Amniotic epithelial cell (primary cell): ENCODE data around the gene DLST.

Experiments used
- DNase-seq: peaks from one replicate; pipeline ENCODE4 v3.0.0-alpha.2; 2010; ENCODE audit warnings: low read depth

Gene DLST

DNA sequence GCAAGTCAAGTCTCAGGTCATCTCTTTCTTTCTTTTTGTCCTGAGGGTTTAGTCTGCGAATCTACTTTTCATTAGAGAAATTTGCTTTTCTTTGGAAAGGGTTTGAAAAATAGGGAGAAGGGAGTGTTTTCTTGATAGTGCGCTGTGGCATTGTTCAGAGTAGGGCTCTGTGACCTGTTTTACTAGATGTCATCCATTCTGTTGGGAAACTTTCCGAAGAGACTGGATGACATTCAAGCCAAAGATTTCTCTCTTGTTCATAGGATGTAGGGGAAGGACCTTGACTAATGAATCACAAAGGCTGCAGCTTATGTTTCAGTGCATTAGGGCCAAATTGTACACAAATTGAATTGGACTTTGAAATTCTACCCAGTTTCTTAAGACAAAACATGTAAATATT is 14.7 kb downstream of the DLST start:
- DNase-seq, result no peak

GRCh38 chr14:74897642-74898041 is 15.9 kb downstream of the DLST start:
- no peak for DNase-seq

DNA sequence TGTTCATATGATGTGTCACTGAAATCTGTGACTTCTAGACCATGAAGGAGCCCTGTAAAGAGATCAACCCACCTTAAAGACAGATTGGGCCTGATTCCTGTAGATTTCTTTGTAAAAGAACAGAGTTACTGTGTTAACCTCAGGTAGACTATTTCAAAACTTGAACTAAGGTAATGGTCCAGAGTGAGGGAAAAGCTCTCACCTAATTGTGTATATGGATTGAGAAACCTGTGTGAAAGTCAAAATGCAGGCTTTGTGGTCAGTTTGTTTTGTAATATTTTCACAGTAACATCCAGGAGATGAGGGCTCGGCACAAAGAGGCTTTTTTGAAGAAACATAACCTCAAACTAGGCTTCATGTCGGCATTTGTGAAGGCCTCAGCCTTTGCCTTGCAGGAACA is 16.4 kb downstream of the DLST start:
- no peak for DNase-seq

DNA sequence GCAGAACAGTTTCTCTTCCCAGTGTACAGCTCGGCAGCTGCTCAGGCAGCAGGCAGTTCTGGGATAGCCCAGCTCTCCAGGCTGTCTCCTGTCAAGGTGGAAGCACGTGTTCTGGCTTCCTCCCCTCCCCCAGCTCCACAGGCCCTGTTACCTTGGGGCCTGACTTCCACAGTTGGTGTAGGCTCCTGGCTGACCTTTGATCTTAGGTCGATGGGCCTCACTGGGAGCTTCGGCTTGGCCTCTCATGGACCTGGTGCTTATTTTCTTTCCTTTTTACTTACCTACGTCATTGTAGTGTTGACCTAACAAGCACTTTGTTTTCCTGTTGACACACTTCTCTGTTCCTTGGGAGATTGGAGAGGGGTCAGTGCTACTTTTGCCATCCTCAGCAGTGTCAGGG is 17.0 kb downstream of the DLST start:
- DNase-seq, result no peak

DNA sequence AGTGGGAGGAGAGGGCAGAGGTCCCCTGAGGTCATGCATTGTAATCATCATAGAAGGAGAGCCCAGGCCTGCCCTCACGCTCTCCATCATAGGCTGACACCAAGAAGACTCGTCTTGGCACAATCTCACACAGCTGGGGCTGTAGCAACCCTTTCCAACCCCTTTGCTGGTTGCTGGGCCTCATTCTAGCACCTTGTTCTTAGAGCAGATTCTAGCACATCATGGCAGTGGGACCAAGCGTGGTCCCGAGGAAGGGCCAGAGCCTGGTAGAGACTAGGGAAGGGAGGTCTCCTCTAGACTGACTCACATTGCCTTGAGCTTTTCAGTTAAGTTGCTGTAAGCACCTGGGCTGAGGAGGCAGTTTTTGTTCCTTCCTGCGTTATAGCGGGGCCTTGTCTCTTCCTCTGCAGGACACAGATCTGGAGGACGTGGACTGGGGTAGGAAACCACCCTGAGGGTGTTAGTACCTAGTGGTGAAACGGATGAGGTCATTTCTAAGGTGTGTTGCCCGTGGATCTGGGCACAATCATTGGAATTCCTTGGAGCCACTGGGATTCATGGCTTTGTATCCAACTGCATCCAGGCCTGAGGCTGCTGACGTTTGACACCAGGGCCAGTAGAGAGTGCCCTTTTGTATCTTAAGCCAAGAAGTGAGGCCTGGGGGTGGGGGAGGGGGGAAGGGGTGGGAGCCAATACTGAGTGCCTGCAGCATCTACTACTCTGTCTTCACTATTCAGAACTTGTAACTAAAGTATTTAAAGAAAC is 21.4 kb downstream of the DLST start:
- DNase-seq, result no peak

GRCh38 chr14:74904635-74905503 is 23.2 kb downstream of the DLST start:
- DNase-seq, result no peak

- peak; percentile 33 for DNase-seq
These were observed 24.0 kb downstream of the DLST start for GRCh38 chr14:74905595-74906142.

DNA sequence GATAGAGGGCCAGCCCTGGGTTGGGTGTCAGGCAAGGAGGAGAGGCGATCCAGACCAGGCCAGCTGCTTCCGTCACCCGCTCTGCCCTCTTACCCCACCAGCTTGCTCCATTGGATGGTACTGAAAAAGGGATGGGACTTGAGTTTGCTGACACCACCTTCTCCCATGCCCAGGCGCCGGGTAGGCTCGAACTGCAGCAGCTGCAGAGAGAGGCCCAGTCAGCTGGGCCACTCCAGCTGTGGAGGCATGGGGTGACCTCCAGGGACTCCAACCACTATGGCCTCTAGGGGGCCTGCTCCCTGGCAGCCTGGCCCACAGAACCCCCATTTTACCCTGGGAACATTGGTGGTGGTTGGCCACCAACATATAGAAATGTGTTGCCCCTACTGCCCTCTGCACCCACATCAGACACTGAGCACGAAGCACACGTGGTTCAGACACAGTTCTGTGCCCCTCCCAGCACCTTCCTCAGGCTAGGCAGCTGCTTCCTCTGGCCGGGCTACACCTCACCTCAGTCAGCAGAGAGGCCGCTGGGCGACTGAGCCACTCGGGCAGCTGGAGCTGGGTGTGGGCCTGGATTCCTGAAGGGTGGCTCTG is 25.3 kb downstream of the DLST start:
- no peak for DNase-seq

DNA sequence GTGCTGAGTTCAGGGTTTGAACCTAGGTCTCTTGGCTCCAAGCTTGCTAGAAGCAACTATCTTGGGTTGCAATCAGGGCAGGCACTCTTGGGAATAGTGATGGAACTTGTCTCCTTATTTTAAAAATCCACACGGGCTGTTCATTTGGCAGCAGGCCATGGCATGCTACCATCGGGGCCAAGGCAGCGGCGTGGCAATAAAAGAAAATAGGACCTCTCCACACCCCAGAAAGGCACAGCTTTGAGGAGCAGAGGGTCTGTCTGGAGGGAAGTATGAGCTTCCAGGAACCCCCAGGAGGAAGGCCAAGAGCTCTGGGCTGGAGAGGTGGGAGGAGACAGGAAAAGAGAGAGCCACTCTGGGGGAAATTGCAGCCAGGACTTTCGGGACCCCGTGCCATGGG is 26.0 kb downstream of the DLST start:
- no peak for DNase-seq

GRCh38 chr14:74908861-74909341 is 27.2 kb downstream of the DLST start:
- no peak for DNase-seq

GRCh38 chr14:74909501-74909900 is 27.8 kb downstream of the DLST start:
- DNase-seq, result no peak

DNA sequence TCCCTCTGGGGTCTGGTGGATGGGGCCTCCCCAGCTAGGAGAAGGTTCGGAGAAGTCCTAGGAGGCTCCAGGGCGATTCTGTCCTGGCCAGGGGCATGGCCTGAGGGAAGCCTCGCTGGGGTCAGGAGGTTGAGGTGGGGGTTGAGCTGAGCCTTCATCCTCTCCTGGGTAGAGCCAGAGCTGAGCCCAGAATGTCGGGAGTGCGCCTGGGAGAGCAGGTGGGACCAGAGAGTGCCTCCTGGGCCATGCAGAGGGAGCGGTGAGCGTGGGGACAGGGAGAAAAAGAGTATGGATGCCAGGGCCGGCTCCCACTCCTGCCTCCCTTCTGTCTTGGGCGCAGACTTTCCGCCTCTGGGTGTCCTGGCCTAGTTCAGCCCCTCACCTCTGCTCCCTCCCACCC is 28.2 kb downstream of the DLST start:
- no peak for DNase-seq

DNA sequence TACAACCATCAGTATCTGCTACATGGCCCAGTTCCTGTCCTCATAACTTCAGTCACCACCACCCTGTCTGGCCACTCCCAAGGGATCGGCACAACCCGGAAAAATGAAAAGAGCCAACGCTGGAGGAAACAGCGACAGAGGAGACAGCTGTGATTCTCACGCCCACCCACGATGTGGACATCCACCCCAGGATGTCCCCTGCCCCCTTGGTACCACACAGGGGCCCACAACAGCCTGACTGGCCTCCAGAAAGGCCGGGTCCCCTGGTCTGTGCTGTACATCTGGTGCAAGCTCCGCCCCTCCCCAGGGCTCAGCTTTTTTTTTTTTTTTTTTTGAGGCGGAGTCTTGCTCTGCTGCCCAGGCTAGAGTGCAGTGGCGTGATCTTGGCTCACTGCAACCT is 28.8 kb downstream of the DLST start:
- DNase-seq, result no peak

- no peak for DNase-seq
These were observed 29.5 kb downstream of the DLST start for GRCh38 chr14:74911221-74911620.

- no peak for DNase-seq
These were observed 30.0 kb downstream of the DLST start for GRCh38 chr14:74911704-74912103.

GRCh38 chr14:74912111-74912510 is 30.4 kb downstream of the DLST start:
- no peak for DNase-seq

- DNase-seq, result no peak
These were observed 31.1 kb downstream of the DLST start for GRCh38 chr14:74912801-74913200.

DNA sequence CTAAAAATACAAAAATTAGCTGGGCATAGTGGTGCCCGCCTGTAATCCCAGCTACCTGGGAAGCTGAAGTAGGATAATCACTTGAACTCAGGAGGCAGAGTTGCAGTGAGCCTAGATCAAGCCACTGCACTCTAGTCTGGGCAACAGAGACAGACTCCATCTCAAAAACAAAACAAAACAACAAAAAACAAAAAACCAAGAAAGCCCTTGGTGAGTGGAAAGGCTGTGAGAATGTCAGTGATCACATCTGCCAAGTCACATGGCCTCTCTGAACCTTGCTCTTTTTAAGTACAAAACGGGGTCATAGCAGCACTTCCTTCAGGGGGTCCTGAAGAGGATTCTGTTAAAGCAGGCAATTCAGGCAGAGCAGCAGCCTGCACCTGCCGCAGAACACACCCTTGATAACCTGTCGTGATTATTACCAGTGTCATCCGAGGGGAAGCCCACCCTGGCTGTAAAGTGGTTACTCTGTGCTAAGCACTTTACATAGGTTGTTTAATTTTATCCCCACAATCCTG is 31.7 kb downstream of the DLST start:
- no peak for DNase-seq

DNA sequence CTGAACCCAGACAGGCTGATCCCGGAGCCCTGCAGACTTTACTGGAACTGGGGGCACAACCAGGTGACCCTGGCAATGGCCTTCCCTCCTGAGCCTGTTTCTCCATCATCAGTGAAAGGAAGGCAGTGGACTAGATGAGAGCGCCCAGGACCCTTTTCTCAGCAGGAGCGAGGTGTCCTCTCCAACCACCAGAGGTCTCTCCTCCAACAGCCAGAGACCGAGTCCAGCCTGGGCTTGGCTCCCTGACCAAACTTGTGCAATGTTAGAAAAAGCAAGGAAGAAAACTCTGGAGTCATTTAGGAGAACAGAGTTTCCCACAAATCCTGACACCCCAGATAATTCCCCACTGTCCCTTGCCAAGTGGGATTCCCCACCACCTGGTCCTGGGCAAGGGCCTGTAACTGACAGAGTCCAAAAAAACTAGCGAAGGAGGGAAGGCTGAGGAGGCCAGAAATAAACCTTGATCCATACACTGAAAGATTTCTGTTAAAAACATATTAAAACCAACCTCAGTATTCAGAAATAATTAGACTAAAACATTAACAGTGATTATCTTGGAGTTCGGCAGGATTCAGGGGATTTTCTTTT is 32.4 kb downstream of the DLST start:
- DNase-seq, result peak; percentile 72

DNA sequence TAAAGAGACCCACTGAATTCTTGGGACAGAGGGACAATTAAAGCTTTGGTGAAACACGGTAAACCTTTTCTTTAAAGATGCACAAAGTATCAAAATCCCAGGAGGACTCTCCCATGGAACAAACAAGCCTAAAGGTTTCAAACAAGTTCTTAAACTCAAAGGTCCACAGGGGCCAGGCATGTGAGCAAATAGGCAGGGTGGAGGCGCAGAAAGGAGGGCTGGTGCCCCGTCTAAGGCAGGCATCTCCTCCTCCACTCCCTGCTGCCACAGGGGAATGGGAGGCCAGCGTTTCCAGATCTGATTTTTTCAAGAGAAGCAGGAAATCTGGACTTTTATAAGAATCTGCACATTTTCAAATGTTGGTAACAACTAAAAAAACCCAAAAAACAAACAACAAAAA is 33.7 kb downstream of the DLST start:
- no peak for DNase-seq

DNA sequence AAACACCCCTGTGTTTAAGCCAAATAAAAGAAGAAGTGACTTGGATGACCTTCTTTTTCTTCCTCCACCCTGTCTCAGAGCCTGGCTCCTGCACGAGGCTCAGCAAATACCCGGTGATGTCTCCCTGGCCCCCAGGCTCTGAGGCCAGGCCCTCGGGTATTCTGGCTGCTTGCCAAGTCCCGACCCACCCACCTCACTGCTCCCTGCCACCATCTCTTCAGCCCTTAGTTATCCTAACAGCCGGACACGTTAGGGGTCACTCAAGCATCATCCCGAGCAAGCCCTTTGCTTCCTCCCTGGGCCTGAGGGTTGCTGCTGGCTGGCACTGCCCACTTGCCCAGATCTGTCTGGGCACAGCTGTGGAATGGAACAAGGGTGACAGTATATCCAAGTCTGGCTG is 34.1 kb downstream of the DLST start:
- no peak for DNase-seq

DNA sequence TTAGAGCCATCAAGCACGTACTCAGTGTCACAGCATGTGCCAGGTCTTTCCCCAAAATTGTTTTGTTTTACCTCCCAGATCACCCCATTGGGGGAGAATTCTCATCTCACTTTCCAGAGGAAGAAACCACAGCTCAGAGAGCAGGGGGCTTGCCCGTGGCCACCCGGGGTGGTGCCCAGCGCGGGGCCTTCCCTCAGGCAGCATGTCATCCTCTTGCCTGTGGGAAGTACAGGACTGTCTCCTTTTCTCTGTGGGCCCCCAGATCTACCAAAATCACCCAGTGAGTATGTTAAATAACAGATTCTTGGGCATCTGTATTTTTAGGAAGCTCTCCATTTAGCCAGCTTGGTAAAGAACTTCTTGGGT is 35.4 kb downstream of the DLST start:
- DNase-seq, result no peak
